Ishikawa (cell line): ENCODE data around the gene CHIC2.

ENCODE experiments used
- CEBPB ChIP-seq: IDR thresholded peaks from 2 replicates; pipeline ENCODE4 v1.6.1; 2012
- CREB1 ChIP-seq: IDR thresholded peaks from 2 replicates; pipeline ENCODE4 v1.6.1; 2012; ENCODE audit warnings: low read depth
- EGR1 ChIP-seq: IDR thresholded peaks from 2 replicates; pipeline ENCODE4 v1.6.1; 2012
- EP300 ChIP-seq: IDR thresholded peaks from 2 replicates; pipeline ENCODE4 v1.6.1; 2012; ENCODE audit warnings: borderline replicate concordance
- FOXM1 ChIP-seq: IDR thresholded peaks from 2 replicates; pipeline ENCODE4 v1.6.1; 2012; ENCODE audit warnings: low read depth, borderline replicate concordance
- NFIC ChIP-seq: IDR thresholded peaks from 2 replicates; pipeline ENCODE4 v1.6.1; 2012
- RAD21 ChIP-seq: IDR thresholded peaks from 2 replicates; pipeline ENCODE4 v1.6.1; 2012; ENCODE audit warnings: low read depth
- REST ChIP-seq: IDR thresholded peaks from 2 replicates; pipeline ENCODE4 v1.6.1; 2012; ENCODE audit warnings: low read depth, mild to moderate bottlenecking
- TAF1 ChIP-seq: IDR thresholded peaks from 2 replicates; pipeline ENCODE4 v1.6.1; 2012; ENCODE audit warnings: low read depth, mild to moderate bottlenecking
- TCF12 ChIP-seq: IDR thresholded peaks from 2 replicates; pipeline ENCODE4 v1.6.1; 2012; ENCODE audit warnings: low read depth
- TEAD4 ChIP-seq: IDR thresholded peaks from 2 replicates; pipeline ENCODE4 v1.6.1; 2012
- YY1 ChIP-seq: IDR thresholded peaks from 2 replicates; pipeline ENCODE4 v1.6.1; 2012; ENCODE audit warnings: low read depth
- ZBTB7A ChIP-seq: IDR thresholded peaks from 2 replicates; pipeline ENCODE4 v1.6.1; 2012; ENCODE audit warnings: low read depth
- TF ChIP-seq, protein P1 (sequence below): IDR thresholded peaks from 2 replicates; pipeline ENCODE4 v1.6.1; 2012
- TF ChIP-seq, protein P2 (sequence below): IDR thresholded peaks from 2 replicates; pipeline ENCODE4 v1.6.1; 2012

The CHIC2 gene

GRCh38 chr4:54096295-54096962 lies 32.0 kb upstream of the CHIC2 start:
- TF ChIP-seq, protein P1, sequence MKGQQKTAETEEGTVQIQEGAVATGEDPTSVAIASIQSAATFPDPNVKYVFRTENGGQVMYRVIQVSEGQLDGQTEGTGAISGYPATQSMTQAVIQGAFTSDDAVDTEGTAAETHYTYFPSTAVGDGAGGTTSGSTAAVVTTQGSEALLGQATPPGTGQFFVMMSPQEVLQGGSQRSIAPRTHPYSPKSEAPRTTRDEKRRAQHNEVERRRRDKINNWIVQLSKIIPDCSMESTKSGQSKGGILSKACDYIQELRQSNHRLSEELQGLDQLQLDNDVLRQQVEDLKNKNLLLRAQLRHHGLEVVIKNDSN: no peak
- TF ChIP-seq RAD21 (no peak), REST (no peak), ZBTB7A (no peak), YY1 (no peak), CEBPB (no peak), NFIC (no peak), FOXM1 (no peak), CREB1 (no peak)
- TF ChIP-seq, protein P2, sequence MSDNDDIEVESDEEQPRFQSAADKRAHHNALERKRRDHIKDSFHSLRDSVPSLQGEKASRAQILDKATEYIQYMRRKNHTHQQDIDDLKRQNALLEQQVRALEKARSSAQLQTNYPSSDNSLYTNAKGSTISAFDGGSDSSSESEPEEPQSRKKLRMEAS: no peak

- TF ChIP-seq REST (no peak), CREB1 (no peak), CEBPB (no peak)
These were observed 30.9 kb upstream of the CHIC2 start for GRCh38 chr4:54095110-54095825.

DNA sequence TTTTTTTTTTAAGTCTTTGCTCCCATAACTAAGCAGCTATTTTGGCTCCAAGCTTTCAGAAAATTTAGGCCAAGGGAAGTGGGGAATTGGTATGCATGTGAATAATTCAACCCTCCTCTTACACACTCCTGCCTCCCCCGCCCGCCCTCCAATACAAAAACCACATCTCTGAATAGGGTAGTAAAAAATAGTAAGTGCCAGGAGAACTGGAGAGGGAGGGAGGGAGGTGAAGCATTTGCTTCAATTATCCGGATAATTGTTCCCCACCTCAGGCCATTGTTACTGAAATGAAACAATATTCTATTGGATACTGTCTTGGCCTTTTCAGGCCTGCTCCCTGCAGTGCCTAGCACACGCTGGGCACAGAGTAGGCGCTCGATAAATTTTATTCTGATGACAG lies 30.0 kb upstream of the CHIC2 start:
- no peak for TF ChIP-seq FOXM1
- TF ChIP-seq, protein P2: no peak
- no peak for TF ChIP-seq EP300
- TF ChIP-seq EGR1: no peak
- TF ChIP-seq RAD21: no peak

GRCh38 chr4:54093324-54094240 lies 29.2 kb upstream of the CHIC2 start:
- no peak for TF ChIP-seq RAD21
- TF ChIP-seq REST: no peak
- no peak for TF ChIP-seq CEBPB
- TF ChIP-seq EGR1: no peak
- TF ChIP-seq TEAD4: no peak
- no peak for TF ChIP-seq CREB1
- no peak for TF ChIP-seq EP300
- TF ChIP-seq, protein P2: no peak
- TF ChIP-seq, protein P1: no peak
- no peak for TF ChIP-seq YY1
- TF ChIP-seq FOXM1: no peak
- no peak for TF ChIP-seq TAF1
- TF ChIP-seq NFIC: no peak
- no peak for TF ChIP-seq TCF12
